Astrocyte (in vitro differentiated cells and primary cell): ENCODE measurements around the gene CISH. TPM values are rescaled to one million over a fixed set of nuclear protein-coding genes. Genes with fewer than 3 reads are reported as not detected.

Experiments used
- DNase-seq: peaks from one replicate; pipeline ENCODE4 v3.0.0-alpha.2; 2010; ENCODE audit warnings: low read depth
- FAIRE-seq: peaks from 2 replicates; lab custom pipeline; 2011; peaks lifted over from hg19 to GRCh38; lab: Jason Lieb, UNC
- H2AFZ ChIP-seq: 2 replicates; pipeline ENCODE4 v1.6.0; 2012; ENCODE audit warnings: low read depth, low read length, inconsistent platforms
- H3K27ac ChIP-seq: 2 replicates; pipeline ENCODE4 v1.5.1; 2011; ENCODE audit warnings: low read depth, low read length, inconsistent platforms
- H3K27me3 ChIP-seq: 2 replicates; pipeline ENCODE4 v1.6.0; 2011; ENCODE audit warnings: low read length, inconsistent platforms; ENCODE audit not compliant: insufficient read depth
- H3K36me3 ChIP-seq: 2 replicates; pipeline ENCODE4 v1.5.1; 2011; ENCODE audit warnings: low read length, inconsistent platforms; ENCODE audit not compliant: insufficient read depth
- H3K4me1 ChIP-seq: 2 replicates; pipeline ENCODE4 v1.5.1; 2011; ENCODE audit warnings: low read length, inconsistent platforms; ENCODE audit not compliant: insufficient read depth
- H3K4me2 ChIP-seq: 2 replicates; pipeline ENCODE4 v1.6.0; 2012; ENCODE audit warnings: low read length, inconsistent platforms
- H3K4me3 ChIP-seq: 2 replicates; pipeline ENCODE4 v1.5.1; 2011; ENCODE audit warnings: low read depth, mild to moderate bottlenecking, low read length, inconsistent platforms; ENCODE audit not compliant: insufficient read depth
- H3K79me2 ChIP-seq: 2 replicates; pipeline ENCODE4 v1.6.0; 2012; ENCODE audit warnings: mild to moderate bottlenecking, low read length, inconsistent platforms; ENCODE audit not compliant: insufficient read depth
- H3K9ac ChIP-seq: 2 replicates; pipeline ENCODE4 v1.6.0; 2012; ENCODE audit warnings: mild to moderate bottlenecking, low read length, inconsistent platforms
- H3K9me3 ChIP-seq: 2 replicates; pipeline ENCODE4 v1.5.1; 2012; ENCODE audit warnings: low read depth, mild to moderate bottlenecking, low read length, inconsistent platforms; ENCODE audit not compliant: insufficient read depth
- H4K20me1 ChIP-seq: 2 replicates; pipeline ENCODE4 v1.6.0; 2012; ENCODE audit warnings: low read length, inconsistent platforms; ENCODE audit not compliant: insufficient read depth
- H3K27ac Mint-ChIP-seq: one replicate; pipeline ENCODE4 v1.8.0; 2021; ENCODE audit warnings: mild to moderate bottlenecking, mixed read lengths; ENCODE audit not compliant: unreplicated experiment
- H3K27me3 Mint-ChIP-seq: one replicate; pipeline ENCODE4 v1.8.0; 2021; ENCODE audit warnings: low read depth, mixed read lengths; ENCODE audit not compliant: unreplicated experiment
- H3K36me3 Mint-ChIP-seq: one replicate; pipeline ENCODE4 v1.8.0; 2021; ENCODE audit warnings: low read depth, mixed read lengths; ENCODE audit not compliant: unreplicated experiment
- H3K4me1 Mint-ChIP-seq: one replicate; pipeline ENCODE4 v1.8.0; 2021; ENCODE audit warnings: low read depth, mixed read lengths; ENCODE audit not compliant: unreplicated experiment
- H3K4me3 Mint-ChIP-seq: one replicate; pipeline ENCODE4 v1.8.0; 2021; ENCODE audit warnings: mild to moderate bottlenecking, moderate library complexity, mixed read lengths; ENCODE audit not compliant: unreplicated experiment
- H3K9me3 Mint-ChIP-seq: one replicate; pipeline ENCODE4 v1.8.0; 2021; ENCODE audit warnings: mild to moderate bottlenecking, mixed read lengths; ENCODE audit not compliant: unreplicated experiment
- EZH2 ChIP-seq: IDR thresholded peaks from 2 replicates; pipeline ENCODE4 v1.6.1; 2012; ENCODE audit warnings: mild to moderate bottlenecking, low read length, inconsistent platforms; ENCODE audit not compliant: insufficient read depth
- total RNA-seq: library from RNA; stranded (reverse); gene quantifications from 2 replicates; pipeline ENCODE4 v1.2.1, GENCODE V29; 2021
- TF ChIP-seq, protein P1 (sequence below): IDR thresholded peaks from 2 replicates; pipeline ENCODE4 v1.5.1; 2011; ENCODE audit warnings: low read depth, mild to moderate bottlenecking, inconsistent platforms, low read length, moderate library complexity; ENCODE audit not compliant: insufficient read depth

The CISH gene
- total RNA-seq, 1 donor from 2014 or later, result 1.2 TPM

DNA sequence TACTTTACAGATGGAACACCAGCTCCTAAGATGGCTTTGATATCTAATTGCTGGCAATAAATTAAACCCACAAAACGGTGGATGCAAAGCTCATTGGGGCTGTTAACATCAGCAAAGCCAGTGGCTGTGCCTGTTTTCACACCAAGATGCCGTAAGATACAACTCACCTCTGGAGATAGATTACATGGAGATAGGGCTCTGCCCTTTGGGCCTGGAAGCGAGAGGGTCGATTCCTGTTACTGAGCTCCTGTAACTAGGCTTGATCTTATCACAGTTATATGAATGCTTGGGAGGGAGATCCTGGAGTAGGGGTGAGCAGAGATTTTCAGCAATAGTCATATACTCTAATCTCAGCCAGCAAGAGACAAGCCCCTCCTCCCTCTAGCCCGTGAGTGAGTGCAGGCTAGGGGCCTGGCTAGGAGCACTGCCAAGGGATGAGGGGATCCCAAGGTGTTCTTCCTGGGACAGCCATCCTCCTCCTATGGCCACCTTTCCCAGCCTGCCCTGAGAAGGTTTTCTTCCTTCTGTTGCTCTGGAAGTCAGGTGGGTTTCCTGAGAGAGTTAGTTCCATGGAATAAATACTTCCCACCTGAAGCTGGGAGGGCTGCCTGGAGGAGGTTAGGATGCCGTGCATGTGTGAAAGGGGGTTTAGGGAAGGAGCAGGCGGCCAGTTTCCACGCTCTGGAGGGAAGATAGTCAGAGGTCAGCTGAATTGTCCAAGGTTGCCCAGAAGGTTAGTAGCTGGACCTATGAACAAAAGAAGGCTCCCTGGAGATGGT, 45.0 kb upstream of the CISH start:
- H3K4me1 Mint-ChIP-seq, result peaks cover 7% of the 10 kb centered on the region
- FAIRE-seq (no peak), DNase-seq (no peak)
- peaks cover 41% of the 10 kb centered on the region for H3K27me3 Mint-ChIP-seq
- Histone ChIP-seq H3K4me2 (no peak overlapping the region), H3K27me3 (no peaks in the 10 kb centered on the region), H3K9ac (no peak overlapping the region), H3K4me1 (no peaks in the 10 kb centered on the region), H3K4me3 (no peak overlapping the region), H3K9me3 (no peaks in the 10 kb centered on the region), H3K79me2 (no peaks in the 10 kb centered on the region), H4K20me1 (no peaks in the 10 kb centered on the region), H2AFZ (no peak overlapping the region), H3K36me3 (no peaks in the 10 kb centered on the region), H3K27ac (no peak overlapping the region)
- TF ChIP-seq, protein P1, sequence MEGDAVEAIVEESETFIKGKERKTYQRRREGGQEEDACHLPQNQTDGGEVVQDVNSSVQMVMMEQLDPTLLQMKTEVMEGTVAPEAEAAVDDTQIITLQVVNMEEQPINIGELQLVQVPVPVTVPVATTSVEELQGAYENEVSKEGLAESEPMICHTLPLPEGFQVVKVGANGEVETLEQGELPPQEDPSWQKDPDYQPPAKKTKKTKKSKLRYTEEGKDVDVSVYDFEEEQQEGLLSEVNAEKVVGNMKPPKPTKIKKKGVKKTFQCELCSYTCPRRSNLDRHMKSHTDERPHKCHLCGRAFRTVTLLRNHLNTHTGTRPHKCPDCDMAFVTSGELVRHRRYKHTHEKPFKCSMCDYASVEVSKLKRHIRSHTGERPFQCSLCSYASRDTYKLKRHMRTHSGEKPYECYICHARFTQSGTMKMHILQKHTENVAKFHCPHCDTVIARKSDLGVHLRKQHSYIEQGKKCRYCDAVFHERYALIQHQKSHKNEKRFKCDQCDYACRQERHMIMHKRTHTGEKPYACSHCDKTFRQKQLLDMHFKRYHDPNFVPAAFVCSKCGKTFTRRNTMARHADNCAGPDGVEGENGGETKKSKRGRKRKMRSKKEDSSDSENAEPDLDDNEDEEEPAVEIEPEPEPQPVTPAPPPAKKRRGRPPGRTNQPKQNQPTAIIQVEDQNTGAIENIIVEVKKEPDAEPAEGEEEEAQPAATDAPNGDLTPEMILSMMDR, result no peak
- TF ChIP-seq EZH2, result no peak
- peaks cover 3% of the 10 kb centered on the region for H3K9me3 Mint-ChIP-seq
- no peak overlapping the region for H3K27ac Mint-ChIP-seq
- no peak overlapping the region for H3K4me3 Mint-ChIP-seq
- H3K36me3 Mint-ChIP-seq, result no peaks in the 10 kb centered on the region

DNA sequence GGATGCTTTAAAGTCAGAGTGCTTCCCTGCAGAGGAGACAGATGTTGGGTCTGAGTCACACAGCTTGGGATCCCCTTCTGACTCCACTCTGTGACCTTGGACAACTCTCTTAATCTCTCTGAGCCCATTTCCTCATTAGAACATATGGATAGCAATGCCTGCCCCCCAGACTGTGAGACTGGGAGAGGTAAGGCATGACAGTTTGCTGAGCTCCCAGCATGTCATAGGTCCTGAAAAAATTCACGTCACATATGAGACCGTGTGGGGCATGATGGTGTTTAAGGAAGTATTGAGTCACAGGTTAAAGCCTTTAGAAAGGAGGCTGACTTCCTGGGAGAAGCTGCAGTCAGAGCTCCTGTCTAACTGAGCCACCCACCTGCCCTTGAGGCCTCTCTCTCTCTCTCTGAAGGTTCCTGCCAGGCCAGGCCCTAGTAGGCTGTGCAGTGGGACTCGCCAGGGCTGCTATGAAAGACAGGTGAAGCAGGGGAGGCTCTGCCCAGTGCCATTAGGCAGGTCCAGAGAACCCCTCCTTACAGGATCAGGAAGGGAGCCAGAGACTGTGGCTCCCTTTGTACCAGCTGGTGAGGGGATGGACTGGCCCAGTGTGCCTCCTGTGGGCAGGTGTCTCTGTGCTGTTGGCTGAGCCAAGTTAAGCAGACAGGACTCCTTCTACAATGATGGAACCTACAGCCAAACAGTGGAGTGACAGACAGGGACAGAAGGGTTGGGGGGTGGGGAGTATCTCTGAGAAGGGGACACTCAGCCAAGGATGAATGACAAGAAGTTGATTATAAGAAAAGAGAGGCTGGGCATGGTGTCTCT, 43.6 kb upstream of the CISH start:
- no peak overlapping the region for H3K9ac ChIP-seq
- peaks cover 7% of the 10 kb centered on the region for H3K4me1 Mint-ChIP-seq
- no peaks in the 10 kb centered on the region for H4K20me1 ChIP-seq
- FAIRE-seq (no peak), DNase-seq (no peak)
- TF ChIP-seq EZH2, result no peak
- TF ChIP-seq, protein P1, result no peak
- H3K9me3 Mint-ChIP-seq, result peaks cover 3% of the 10 kb centered on the region
- H2AFZ ChIP-seq, result no peak overlapping the region
- no peak overlapping the region for H3K4me2 ChIP-seq
- peaks cover 40% of the 10 kb centered on the region for H3K27me3 Mint-ChIP-seq
- no peak overlapping the region for H3K4me3 Mint-ChIP-seq
- no peaks in the 10 kb centered on the region for H3K4me1 ChIP-seq
- H3K36me3 Mint-ChIP-seq, result no peaks in the 10 kb centered on the region
- H3K36me3 ChIP-seq, result no peaks in the 10 kb centered on the region
- H3K79me2 ChIP-seq, result no peaks in the 10 kb centered on the region
- H3K27ac ChIP-seq, result no peak overlapping the region
- H3K9me3 ChIP-seq, result no peaks in the 10 kb centered on the region
- H3K4me3 ChIP-seq, result no peak overlapping the region
- no peak overlapping the region for H3K27ac Mint-ChIP-seq
- H3K27me3 ChIP-seq, result no peaks in the 10 kb centered on the region
